GM19324 (cell line): Measurements from ENCODE around the gene ALOX5.
A peak's percentile ranks its signal among the peaks of the same experiment; 100 is the strongest.
"Not testable (repeated sequence)": the region's sequence is repeated elsewhere in the genome, so short reads cannot be mapped to it uniquely, and the experiment has no call there.

Source experiments
- ATAC-seq: cut with Tn5 transposase; IDR thresholded peaks from one replicate; pipeline ENCODE4 v1.9.1; 2021; ENCODE audit warnings: mild to moderate bottlenecking, moderate library complexity; ENCODE audit not compliant: unreplicated experiment, low FRiP score

The ALOX5 gene

DNA sequence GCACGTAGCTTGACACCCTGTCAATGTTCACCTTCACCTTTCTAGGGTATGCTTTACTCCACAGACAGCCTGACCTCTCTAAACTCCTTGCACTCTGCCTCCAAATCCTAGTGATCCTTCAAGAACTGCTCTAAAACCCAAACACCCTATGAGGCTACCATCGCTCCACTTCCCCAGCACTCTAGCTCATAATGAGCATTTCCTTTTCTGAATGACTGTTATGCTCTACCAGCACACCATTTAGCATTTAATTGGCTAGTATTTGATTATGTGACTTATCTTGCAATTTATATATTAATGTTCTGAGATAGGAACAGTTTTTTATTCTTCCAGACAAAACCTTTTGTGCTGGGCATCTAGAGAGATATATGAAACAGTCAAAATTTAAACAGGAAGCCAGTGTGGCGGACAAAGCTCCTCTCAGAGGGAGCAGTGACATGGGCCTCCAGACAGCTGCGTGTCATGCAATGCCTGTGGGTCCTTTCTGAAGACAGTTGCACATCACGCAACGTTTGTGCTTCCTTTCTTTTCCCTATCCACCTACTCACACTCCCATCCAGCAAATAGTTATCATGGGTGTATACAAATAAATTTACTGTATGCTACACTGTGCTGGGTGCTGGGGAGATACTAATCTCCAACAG is 86.3 kb downstream of the ALOX5 start:
- ATAC-seq: peak; percentile 30

DNA sequence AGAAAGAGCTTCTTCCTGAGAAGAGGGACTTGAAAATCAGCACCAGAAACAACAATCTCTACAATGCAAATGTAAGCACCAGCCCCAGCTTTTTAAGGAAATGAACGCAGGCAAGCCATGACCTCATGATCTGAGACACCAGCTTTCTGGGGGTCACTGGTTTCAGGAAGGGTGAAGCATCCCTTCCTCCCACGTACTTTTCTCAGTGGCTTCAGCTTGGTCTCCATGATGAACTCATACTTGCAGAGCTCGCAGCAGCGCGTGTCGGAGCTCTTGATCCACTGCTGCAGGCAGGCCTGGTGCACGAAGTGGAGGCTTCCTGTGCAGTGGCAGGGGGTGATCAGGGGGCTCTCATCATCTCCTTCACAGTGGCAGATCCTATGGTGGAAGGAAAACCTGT is 87.0 kb downstream of the ALOX5 start:
- peak; percentile 67 for ATAC-seq

DNA sequence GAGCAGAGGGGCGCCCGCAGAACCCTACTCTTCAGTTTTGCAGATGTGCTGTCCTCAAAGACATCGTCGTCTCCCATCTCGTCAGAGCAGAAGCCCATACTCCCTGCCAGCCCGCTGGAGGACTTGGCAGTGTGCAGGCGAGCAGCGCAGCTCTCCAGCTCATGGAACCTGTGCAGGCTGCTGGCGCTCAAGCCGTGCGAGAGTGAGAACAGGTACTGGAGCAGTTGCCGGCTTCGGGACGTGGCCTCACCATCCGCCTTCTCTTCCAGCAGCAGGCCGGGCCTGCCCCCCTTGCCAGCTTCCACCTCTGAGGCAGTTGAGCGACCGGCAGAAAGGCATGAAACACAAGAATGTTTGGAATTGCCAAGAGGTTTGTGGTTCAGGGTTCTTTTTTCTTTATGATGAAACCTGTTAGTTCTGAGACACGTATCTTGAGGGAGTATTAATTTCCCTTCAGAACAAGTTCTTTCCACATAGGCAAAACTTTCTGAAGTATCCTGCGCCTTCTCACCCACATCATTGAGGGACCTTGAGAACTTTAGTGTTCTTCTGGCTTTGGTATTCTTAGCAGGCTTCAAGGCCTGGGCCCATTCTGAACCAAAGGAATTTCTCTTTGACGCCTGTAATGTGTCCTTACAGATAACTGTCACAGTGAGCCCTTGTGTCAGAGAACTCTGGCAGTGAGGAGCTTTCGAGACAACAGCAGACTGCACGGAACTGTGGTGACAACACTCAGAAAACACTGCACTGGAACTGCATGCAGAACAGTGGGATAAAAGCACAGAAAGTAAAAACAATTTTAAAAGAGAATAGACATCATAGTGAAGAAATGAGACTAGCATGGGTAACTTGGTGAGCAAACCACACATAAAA is 89.5 kb downstream of the ALOX5 start:
- ATAC-seq: no peak

DNA sequence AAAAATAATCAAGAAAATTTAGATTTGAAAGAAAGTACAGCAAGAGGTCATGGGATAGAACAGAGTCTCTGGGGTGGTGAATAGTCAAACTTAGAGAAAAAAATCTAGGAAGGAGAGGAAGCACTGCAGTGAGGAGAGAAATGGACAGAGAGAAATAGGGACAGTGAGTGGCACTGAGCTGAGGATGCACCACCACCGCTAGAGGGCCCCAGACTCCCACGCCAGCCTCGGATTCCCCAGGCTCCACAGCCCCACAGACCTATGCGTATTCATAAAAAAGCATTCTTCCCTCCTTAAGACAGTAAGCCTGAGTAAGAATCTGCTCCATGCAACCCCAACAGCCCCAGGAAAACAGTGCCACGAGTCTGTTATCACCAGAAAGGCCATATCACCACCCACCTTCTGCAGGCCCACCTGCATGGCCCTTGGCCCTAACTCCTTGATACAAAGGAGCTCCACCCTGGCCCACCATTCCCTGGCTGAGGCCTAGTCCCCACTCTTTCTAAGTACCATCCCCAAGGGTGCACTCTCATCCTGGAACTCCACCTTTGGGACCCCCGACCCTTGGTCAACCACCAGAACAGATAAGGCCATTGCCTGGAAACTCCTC is 91.0 kb downstream of the ALOX5 start:
- ATAC-seq: peak; percentile 50

DNA sequence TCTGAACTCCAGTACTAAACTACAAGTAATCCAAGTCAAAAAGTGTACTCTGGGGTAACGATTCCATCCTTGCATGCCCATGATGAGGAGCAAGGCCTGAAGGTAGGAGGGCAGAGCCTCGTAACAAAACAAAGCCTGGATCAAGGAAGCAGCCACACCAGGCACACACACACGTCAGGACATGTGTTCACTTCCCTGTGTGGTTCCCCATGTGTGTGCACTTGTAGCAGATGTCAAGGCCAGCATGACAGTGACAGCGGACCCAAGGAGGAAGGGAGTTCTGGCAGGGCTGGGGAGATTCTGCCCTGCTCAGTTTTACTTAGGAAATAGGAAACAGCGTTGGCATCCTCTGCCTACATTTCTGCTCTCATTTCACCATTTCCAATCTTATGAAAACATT is 92.8 kb downstream of the ALOX5 start:
- no peak for ATAC-seq

DNA sequence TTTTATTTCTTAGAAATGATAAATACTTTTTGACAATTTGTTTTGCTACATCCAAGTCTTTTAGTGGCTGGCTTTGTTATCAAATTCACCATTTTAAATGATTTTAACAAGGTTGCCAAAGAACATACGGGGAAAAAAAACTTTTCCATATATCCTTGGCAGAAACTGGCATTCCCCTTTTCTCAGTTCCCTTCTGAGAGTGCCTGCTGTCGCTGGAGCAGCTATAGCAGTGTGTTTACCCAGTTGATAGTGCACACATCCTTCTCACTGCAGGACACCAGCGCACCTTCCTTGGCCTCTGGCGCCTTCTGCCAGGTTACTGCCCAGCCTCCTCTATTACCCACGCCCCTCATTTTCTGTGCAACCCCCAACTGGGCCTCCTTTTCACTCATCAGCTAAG is 94.1 kb downstream of the ALOX5 start:
- ATAC-seq: no peak

DNA sequence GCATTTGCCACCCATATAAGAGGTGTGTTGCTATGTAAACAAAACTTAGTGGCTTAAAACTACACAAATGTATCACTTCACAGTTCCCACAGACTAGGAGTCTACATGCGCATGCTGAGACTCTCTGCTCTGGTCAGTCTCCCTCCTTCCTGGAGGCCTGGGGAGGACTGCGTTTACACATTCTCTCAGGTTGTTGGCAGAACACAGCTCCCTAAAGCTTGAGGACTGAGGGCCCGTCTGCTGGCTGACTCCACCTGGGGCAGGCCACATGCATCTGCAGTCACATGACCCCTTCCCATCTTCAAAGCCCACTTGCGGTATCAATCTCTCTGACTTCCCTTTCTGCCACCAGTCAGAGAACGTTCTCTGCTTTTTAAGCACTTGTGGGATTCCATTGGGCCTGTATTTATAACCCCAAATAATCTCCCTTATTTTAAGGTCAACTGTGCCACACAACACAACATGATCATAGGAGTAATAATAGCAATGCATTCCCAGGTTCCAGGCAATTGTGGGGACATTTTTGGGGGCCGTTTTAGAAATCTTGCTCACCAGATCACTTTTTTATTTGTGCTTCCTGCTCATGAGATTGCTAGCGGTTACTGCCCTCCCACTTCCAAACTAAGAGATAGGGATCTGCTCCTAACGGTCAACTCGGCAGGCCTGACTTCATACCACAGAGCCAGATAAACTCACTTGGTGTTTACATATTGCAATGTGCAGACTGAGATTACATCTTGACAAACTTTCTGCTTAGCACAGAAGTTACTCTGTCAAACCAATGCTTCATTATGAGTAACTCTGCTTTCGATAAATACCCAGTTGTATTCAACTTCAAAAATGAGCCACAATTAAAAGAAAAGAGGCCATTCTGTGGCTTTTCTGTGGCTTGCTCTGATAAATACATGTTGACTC is 96.3 kb downstream of the ALOX5 start:
- no peak for ATAC-seq

DNA sequence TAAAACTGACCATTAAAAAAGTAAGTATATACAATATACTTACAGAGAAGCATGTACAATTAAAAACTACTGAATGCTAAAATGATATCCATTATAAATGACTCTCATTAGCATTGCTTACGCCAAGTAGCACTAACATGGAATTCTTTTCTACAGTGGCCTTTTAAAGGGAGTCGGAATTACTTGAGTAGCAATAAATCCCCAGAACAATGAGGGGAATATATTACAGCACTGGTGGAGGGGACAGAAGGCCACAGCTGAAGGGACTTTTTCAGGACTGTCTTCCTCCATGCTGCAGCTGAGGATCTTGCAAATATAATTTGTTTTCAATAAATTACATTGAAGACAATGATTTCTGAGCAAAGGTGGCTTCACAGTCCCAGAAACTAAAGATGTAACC is 97.0 kb downstream of the ALOX5 start:
- no peak for ATAC-seq

DNA sequence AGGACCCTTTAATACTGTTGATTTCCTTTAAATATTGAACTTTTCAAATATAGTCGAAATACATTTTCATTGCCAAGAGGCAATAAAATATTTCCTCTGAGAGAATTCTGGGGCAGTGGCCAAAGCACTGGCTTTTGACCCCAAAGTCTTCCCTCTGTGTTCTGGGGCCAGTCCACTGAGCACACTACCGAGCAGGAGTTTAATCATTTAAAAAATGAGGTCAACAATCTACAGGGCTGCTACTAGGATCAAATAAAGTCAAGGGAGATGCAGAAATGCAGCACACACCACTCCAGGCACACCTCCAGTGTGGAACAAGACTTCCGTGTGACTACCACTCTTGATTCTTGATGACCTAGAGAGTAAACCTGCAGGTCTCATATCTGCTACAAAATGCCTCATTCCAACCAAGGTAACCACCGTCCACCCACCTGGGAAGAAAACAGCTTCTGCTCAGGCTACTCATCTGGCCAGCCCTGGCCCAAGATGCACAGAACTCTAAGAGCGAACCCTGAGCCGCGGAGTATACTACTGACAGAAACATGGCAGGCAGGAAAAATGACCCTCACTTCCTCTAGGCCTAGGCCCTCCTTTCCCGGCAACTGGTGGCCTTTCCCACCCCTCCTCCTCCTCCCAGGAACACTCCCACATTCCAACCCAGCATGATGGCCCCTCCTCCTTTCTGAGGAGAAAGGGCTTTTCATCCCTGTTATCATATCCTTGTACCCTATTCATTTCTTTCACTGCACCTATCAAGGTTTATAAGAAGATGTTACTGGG is 97.7 kb downstream of the ALOX5 start:
- no peak for ATAC-seq

DNA sequence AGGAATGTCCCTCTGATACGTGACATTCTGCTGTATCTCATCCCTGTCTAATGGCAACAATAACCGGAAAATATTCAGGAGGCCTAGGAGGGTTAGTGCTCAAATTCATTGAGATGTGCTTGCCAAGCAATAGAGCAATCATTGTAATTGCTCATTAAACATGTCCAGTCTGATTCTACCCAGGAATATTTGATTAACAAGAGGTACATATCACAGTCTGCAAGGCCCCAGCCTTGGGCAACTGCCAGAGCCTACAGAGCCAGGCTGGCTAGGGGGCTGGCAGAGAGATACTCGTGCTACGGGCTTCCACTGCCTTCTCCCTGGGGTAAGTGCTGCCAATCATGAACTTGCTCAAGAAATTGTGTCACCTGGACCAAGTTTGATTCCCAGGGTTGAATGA is 99.1 kb downstream of the ALOX5 start:
- no peak for ATAC-seq

DNA sequence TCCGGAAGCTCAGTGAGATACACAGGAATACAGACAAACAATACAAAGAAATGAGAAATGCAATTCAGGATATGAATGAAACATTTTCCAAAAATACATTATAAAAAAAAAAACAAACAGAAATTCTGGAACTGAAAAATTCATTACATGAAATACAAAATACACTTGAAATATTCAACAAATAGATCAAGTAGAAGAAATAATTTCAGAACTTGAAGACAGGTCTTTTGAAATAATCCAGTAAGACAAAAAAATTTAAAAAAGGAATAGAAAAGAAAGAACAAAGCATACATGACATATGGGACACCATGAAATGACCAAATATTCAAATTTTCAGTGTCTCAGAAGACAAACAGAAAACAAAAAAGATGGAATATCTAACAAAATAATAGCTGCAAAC is 102.5 kb downstream of the ALOX5 start:
- ATAC-seq: no peak

DNA sequence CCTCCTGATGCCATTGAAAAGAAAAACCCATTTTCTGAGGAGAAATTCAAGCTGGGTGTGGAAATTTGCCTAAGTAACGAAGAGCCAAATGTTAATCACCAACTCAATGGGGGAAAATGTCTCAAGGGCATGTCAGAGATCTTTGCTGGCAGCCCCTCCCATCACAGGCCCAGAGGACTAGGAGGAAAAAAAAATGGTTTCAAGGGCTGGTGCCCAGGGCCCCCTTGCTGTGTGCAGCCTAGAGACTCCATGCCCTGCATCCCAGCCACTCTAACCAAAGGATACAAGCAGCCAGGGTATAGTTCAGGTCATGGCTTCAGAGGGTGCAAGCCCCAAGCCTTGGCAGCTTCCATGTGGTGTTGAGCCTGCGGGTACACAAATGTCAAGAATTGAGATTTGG is 106.3 kb downstream of the ALOX5 start:
- ATAC-seq: no peak

DNA sequence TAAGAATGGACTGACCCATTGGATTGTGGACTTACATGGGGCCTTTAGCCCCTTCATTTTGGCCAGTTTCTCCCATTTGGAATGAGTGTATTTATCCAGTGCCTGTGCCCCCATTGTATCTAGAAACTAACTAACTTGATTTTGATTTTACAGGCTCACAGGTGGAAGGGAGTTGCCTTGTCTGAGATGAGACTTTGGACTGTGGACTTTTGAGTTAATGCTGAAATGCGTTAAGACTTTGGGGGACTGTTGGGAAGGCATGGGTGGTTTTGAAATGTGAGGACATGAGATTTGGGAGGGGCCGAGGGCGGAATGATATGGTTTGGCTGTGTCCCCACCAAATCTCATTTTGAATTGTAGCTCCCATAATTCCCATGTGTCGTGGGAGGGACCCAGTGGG is 107.1 kb downstream of the ALOX5 start:
- ATAC-seq: not testable (repeated sequence)

DNA sequence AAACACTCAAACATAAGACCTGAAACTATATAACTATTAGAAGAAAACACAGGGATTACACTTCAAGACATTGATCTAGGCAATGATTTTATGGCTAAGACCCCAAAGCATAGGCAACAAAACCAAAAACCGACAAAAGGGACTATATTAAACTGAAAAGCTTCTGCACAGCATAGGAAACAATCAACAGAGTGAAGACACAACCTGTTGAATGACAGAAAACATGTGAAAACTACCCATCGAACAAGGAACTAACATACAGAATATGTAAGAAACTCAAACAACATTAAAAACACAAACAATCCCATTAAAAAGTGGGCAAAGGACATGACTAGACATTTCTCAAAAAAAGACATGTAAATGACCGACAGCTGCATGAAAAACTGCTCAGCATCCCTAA is 109.0 kb downstream of the ALOX5 start:
- ATAC-seq: no peak

DNA sequence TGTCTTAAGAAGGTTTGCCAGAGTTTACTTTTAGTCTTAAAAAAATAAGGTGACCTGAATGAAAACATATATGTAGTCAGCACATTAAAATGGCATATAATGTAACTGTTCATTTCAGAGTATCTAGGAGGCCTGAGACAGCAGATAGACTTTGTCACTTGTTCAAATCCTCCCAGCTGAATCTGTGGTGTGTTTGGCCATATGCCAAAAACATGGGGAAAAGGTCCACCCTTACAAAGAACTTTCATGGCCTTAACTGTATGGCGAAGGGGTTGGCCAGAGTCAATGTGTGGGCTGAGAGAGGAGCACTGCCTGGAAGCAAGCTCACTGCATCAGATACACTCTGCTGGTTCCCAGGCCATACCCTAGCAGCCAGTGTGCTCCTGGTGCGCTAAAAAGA is 113.7 kb downstream of the ALOX5 start:
- no peak for ATAC-seq

DNA sequence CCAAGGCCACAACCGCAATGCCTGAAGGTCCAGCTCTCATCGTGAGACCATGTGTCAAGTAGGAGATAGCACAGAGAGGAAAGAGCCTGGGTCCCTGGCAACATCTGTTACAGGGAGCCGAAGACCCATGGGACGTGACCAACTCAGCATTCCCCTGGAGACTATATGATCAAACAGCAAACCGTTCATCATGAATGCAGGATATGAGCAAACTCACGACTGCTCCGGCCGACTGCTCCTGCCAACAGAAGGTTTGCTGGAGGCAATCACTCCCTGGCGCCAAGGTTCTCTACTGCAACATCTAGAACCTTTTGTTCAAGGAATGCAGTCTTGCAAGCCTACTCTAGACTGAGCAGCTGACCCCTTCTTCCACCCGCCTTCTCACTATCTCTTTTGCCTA is 114.3 kb downstream of the ALOX5 start:
- no peak for ATAC-seq

DNA sequence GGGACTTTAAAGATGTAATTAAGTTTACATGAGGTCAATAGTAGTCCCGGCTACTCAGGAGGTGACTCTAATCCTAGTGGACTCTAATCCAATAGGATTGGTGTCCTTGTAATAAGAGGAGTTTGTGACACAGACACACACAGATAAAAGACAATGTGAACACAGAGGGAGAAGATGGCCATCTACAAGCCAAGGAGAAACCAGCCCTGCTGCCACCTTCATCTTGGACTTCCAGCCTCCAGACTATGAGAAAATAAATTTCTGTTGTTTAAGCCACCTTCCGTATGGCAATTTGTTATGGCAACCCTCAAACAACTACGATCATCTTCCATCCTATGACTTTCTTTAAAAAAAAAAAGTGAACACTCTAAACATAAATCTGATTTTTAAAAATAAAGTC is 116.3 kb downstream of the ALOX5 start:
- no peak for ATAC-seq

DNA sequence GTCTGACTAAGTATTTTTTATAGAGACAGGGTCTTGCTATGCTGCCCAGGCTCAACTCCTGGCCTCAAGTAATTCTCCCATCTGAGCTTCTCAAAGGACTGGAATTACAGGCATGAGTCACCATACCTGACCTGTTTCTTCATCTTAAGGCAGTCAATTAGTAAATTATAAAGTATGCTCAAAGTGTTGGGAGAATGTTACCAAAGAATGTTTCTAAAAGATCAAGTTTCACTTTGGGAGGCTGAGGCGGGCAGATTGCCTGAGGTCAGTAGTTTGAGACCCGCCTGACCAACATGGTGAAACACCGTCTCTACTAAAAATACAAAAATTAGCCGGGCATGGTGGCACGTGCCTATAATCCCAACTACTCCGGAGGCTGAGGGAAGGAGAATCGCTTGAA is 117.0 kb downstream of the ALOX5 start:
- ATAC-seq: no peak
